PFSK-1 (cell line): Measurements from ENCODE around the gene SLC25A38.

ENCODE experiments used
- FOXP2 ChIP-seq: optimal IDR thresholded peaks from 2 replicates; pipeline ENCODE3; 2011; ENCODE audit warnings: borderline replicate concordance, control low read depth, inconsistent platforms; ENCODE audit not compliant: insufficient read depth; ENCODE audit errors: extremely low read length, extremely low read depth
- POLR2AphosphoS5 ChIP-seq: IDR thresholded peaks from 2 replicates; pipeline ENCODE4 v1.6.1; 2012; ENCODE audit warnings: low read depth, mild to moderate bottlenecking, control low read depth, low read length, moderate library complexity
- SIN3A ChIP-seq: IDR thresholded peaks from 2 replicates; pipeline ENCODE4 v1.6.1; 2012; ENCODE audit warnings: mild to moderate bottlenecking, low read length, moderate library complexity, borderline replicate concordance; ENCODE audit not compliant: insufficient read depth
- TAF1 ChIP-seq: IDR thresholded peaks from 2 replicates; pipeline ENCODE4 v1.6.1; 2012; ENCODE audit warnings: low read length, control low read depth, borderline replicate concordance; ENCODE audit not compliant: insufficient read depth
- TF ChIP-seq, protein P1 (sequence below), 2 experiments: IDR thresholded peaks; 2 replicates each; pipeline versions ENCODE4 v1.6.1 to v1.8.0; 2011 to 2012; ENCODE audit warnings: low read depth in 2 of 2, low read length in 2 of 2, control low read depth in 1 of 2, inconsistent platforms in 1 of 2, mild to moderate bottlenecking in 1 of 2, moderate library complexity in 1 of 2; ENCODE audit not compliant: insufficient read depth in 1 of 2

Gene SLC25A38

DNA sequence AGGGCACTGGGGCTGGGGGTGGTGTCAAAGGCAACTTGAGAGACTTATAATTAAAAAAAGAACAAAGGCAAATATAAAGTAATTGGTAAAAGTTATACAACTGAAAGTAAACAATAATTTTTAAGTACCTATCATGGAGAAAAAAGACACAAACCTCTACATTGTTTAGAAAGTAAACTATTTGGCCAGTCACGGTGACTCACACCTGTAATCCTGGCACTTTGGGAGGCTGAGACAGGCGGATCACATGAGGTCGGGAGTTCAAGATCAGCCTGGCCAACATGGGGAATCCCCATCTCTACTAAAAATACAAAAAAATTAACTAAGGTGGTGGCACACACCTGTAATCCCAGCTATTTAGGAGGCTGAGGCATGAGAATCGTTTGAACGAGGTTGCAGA, 49.2 kb downstream of the SLC25A38 start:
- no peak for TF ChIP-seq SIN3A

GRCh38 chr3:39433642-39434041, 50.5 kb downstream of the SLC25A38 start:
- TF ChIP-seq FOXP2 (no peak), TAF1 (no peak), POLR2AphosphoS5 (no peak), SIN3A (no peak)
- TF ChIP-seq, protein P1, sequence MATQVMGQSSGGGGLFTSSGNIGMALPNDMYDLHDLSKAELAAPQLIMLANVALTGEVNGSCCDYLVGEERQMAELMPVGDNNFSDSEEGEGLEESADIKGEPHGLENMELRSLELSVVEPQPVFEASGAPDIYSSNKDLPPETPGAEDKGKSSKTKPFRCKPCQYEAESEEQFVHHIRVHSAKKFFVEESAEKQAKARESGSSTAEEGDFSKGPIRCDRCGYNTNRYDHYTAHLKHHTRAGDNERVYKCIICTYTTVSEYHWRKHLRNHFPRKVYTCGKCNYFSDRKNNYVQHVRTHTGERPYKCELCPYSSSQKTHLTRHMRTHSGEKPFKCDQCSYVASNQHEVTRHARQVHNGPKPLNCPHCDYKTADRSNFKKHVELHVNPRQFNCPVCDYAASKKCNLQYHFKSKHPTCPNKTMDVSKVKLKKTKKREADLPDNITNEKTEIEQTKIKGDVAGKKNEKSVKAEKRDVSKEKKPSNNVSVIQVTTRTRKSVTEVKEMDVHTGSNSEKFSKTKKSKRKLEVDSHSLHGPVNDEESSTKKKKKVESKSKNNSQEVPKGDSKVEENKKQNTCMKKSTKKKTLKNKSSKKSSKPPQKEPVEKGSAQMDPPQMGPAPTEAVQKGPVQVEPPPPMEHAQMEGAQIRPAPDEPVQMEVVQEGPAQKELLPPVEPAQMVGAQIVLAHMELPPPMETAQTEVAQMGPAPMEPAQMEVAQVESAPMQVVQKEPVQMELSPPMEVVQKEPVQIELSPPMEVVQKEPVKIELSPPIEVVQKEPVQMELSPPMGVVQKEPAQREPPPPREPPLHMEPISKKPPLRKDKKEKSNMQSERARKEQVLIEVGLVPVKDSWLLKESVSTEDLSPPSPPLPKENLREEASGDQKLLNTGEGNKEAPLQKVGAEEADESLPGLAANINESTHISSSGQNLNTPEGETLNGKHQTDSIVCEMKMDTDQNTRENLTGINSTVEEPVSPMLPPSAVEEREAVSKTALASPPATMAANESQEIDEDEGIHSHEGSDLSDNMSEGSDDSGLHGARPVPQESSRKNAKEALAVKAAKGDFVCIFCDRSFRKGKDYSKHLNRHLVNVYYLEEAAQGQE (IDR thresholded peaks at IDR 0.05; ENCODE audit: insufficient read depth in 1 of 2, low read depth in 2 of 2, low read length in 2 of 2): no peak

DNA sequence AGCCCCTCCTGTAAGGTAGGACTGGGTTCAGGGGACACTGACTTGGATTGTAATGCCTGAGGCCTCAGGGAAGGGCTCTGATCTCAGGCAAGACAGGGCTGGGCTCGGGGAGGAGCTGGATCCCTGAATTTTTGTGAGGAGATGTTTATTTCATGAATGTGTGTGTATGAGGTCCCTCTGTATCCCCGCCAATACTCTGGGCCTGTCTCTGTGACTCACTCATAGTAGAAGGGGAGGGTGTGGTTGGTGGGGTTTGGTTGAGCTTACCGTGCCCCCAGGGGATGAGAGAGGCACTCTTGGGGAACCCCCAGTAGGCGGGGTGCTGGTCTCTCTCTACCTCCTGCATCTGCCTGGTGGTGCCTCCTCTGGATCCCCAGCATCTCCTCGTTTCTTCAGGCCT, 51.4 kb downstream of the SLC25A38 start:
- TF ChIP-seq SIN3A: no peak
- no peak for TF ChIP-seq POLR2AphosphoS5
- no peak for TF ChIP-seq TAF1
- TF ChIP-seq, protein P1 (IDR thresholded peaks at IDR 0.05; ENCODE audit: insufficient read depth in 1 of 2, low read depth in 2 of 2, low read length in 2 of 2): no peak
- TF ChIP-seq FOXP2: no peak

- TF ChIP-seq SIN3A: no peak
- no peak for TF ChIP-seq POLR2AphosphoS5
- no peak for TF ChIP-seq FOXP2
- TF ChIP-seq, protein P1 (IDR thresholded peaks at IDR 0.05; ENCODE audit: insufficient read depth in 1 of 2, low read depth in 2 of 2, low read length in 2 of 2): no peak
- TF ChIP-seq TAF1: no peak
Measured at GRCh38 chr3:39435006-39435748, 52.0 kb downstream of the SLC25A38 start.

GRCh38 chr3:39438880-39439279, 55.7 kb downstream of the SLC25A38 start:
- no peak for TF ChIP-seq POLR2AphosphoS5

GRCh38 chr3:39440316-39440715, 57.1 kb downstream of the SLC25A38 start:
- TF ChIP-seq POLR2AphosphoS5 (no peak), FOXP2 (no peak), TAF1 (no peak), SIN3A (no peak)
- TF ChIP-seq, protein P1 (IDR thresholded peaks at IDR 0.05; ENCODE audit: insufficient read depth in 1 of 2, low read depth in 2 of 2, low read length in 2 of 2): no peak
